Esophagus muscularis mucosa (tissue), 4 donors: ENCODE measurements around the gene PDLIM5.

Experiments
- EP300 ChIP-seq: sonication (generic); formaldehyde crosslinking; IDR thresholded peaks from one replicate; pipeline ENCODE4 v1.6.1; 2017; ENCODE audit warnings: antibody characterized with exemption
- POLR2A ChIP-seq: fragments of 450-650 bp; IDR thresholded peaks from one replicate; pipeline ENCODE4 v1.6.1; 2017; ENCODE audit warnings: antibody characterized with exemption, moderate library complexity, mild to moderate bottlenecking, low read depth
- POLR2AphosphoS5 ChIP-seq, 2 donors: sonication (generic); formaldehyde crosslinking; IDR thresholded peaks; one replicate each; pipeline ENCODE4 v1.6.1; 2017; ENCODE audit warnings: antibody characterized with exemption in 2 of 2
- TF ChIP-seq, protein P1 (sequence below), 3 experiments: fragments of 200-600 bp in 2 of 3; fragments of 450-650 bp in 1 of 3; sonication (generic) in 2 of 3; IDR thresholded peaks; one replicate each; pipeline ENCODE4 v1.5.1; 2017 to 2019; ENCODE audit warnings: antibody characterized with exemption in 3 of 3, mild to moderate bottlenecking in 2 of 3, moderate library complexity in 1 of 3

DNA sequence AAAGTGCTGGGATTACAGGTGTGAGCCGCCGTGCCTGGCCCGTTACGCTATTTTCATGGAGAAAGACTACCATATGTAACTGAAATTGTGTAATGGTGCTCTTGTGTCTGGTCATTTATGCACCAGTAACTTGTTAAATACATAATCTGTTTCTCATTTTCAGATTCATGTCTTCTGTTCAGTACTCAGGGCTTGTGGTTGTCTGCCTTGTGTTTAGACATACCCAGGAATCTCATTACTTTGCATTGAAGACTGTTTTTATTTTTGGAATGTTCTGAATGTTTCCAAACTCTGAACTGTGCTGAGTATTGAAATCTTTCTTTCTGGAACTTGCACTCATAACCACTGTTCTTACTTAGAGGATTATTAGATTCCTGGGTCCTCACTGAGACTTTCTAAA, 52.8 kb downstream of the PDLIM5 start:
- TF ChIP-seq, protein P1, sequence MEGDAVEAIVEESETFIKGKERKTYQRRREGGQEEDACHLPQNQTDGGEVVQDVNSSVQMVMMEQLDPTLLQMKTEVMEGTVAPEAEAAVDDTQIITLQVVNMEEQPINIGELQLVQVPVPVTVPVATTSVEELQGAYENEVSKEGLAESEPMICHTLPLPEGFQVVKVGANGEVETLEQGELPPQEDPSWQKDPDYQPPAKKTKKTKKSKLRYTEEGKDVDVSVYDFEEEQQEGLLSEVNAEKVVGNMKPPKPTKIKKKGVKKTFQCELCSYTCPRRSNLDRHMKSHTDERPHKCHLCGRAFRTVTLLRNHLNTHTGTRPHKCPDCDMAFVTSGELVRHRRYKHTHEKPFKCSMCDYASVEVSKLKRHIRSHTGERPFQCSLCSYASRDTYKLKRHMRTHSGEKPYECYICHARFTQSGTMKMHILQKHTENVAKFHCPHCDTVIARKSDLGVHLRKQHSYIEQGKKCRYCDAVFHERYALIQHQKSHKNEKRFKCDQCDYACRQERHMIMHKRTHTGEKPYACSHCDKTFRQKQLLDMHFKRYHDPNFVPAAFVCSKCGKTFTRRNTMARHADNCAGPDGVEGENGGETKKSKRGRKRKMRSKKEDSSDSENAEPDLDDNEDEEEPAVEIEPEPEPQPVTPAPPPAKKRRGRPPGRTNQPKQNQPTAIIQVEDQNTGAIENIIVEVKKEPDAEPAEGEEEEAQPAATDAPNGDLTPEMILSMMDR (IDR thresholded peaks at IDR 0.05), result no peak
- TF ChIP-seq POLR2A (no peak), POLR2AphosphoS5 (IDR thresholded peaks at IDR 0.05) (no peak), EP300 (no peak)
